SW480 (cell line): ENCODE results near the gene CMBL.
"Not testable (repeated sequence)": the region's sequence is repeated elsewhere in the genome, so short reads cannot be mapped to it uniquely, and the experiment has no call there.

Experiments used
- DNase-seq: peaks from one replicate; pipeline ENCODE4 v3.0.0-alpha.2; 2016; ENCODE audit warnings: low spot score

CMBL gene

DNA sequence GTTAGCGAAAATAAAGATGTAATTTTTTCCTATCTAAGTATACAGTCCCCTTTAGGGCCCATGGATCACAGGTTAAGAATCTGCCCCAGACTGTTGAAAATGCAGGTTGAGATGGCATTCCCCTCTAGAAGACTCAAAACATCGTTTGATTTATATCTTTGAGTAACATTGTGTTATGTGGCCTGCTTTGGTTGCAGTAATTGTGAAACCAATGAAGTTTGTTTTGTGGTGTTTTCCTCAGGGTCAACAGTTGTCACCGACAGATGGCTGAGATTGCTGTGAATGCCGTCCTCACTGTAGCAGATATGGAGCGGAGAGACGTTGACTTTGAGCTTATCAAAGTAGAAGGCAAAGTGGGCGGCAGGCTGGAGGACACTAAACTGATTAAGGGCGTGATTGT is 49.8 kb downstream of the CMBL start:
- DNase-seq = no peak

DNA sequence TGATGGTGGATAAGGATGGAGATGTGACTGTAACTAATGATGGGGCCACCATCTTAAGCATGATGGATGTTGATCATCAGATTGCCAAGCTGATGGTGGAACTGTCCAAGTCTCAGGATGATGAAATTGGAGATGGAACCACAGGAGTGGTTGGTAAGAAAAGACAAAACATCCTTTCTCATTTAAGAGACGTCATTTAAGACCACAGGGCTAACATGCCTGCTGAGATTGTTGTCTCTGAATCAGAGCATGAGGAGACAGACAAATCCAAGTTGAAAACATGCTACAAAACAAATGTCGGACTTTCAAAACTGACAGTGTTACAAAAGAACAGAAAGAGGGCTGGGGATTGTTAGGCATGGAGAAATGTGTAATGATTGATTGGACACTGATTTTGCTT is 53.0 kb downstream of the CMBL start:
- DNase-seq = no peak

DNA sequence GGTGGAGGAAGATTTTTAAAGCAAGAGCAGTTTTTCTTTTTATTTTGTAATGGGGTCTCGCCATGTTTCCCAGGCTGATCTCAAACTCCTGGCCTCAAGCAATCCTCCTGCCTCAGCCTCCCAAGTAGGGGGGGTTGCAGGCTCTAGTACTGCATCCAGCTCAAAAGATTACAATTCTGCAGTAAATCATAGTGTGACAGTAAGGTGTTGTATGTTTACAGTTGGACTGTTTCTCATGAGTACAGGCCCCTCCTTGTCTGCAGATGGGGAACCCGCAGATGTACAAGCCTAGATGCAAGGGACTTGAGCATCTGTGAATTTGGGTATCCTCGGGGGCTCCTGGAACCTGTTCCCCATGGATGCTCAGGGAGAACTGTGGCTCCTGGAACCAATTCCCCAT is 54.3 kb downstream of the CMBL start:
- no peak for DNase-seq

DNA sequence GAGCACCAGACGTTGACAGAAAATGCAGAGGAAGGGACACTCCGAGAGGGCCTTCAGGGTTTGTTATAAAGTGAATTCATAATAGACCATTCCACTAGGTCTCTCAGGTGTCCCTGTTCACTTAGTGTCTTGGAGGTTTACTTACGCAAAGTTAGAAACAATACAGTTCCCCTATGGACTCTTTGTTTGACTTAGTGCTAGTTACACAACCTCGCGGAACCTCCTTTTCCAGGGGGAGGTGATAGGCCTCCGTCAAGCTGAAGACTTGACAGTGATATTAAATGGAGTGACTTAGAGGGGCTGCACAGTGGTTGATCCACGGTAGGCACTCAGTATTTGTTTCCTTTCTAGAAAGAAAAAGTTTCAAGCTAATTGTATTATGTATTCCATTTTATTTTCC is 56.3 kb downstream of the CMBL start:
- no peak for DNase-seq

DNA sequence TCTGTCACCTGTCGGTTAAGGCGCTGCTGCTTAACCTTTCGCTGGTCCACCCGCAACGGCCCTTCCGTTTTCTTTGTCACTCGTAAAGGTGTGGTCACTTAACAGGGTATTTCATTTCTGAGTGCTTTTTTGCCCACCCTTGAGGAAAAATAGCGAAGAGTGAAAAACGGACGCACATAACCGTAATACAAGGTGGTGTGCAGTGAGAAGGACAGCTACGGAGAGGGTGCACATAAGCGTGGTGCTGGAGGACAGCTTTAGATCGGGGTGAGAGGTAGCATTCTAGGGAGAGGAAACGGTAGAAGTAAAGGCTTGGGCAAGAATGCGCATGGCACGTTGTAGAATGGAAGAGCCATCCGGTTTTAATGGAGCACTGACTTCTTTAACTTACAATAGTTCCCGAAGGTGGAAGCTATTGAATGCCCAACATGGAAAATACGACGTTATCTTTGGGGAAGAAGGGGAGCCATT is 56.9 kb downstream of the CMBL start:
- DNase-seq = peak; percentile 46

DNA sequence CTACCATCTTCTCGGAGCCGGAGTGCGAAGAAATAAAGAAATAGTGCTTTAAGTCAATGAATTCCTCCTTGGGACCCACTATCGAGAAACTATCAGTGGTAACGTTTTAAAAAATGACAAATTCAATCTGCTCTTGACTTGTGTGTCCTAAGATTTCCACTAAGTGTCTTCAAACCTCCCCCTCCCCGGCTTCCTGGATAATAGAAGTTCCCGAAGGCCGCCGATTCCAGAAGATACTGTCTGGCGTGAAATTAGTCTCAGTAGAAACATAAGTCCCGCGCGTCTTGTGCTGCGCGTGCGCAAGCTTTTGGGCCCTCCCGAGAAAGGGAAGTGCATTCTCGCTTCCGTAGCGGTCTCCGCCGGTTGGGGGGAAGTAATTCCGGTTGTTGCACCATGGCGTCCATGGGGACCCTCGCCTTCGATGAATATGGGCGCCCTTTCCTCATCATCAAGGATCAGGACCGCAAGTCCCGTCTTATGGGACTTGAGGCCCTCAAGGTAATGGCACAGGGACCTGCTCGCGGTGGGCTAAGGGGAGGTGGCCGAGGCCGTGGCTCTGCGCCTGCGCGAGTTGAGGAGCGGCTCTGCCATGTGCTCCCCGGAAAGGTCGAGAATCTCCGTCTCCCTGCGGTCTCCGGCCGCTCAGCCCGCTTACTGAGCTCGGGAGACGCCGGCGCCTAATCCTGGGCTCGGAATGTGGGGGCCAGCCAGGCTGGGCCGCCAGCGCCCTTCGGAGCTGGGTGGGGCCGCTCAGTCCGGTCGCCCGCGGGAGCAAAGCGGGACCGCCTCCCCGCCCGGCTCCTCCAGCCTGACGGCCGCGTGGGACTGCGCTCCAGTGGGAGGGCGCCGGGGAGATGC is 57.5 kb downstream of the CMBL start, which contains the start of gene CCT5:
Gene CCT5, plus strand, starts transcription at position 333 of the 858 bp plus-strand sequence. Its CDS starts 61 bp downstream, at position 394.
- DNase-seq = peak; percentile 100

DNA sequence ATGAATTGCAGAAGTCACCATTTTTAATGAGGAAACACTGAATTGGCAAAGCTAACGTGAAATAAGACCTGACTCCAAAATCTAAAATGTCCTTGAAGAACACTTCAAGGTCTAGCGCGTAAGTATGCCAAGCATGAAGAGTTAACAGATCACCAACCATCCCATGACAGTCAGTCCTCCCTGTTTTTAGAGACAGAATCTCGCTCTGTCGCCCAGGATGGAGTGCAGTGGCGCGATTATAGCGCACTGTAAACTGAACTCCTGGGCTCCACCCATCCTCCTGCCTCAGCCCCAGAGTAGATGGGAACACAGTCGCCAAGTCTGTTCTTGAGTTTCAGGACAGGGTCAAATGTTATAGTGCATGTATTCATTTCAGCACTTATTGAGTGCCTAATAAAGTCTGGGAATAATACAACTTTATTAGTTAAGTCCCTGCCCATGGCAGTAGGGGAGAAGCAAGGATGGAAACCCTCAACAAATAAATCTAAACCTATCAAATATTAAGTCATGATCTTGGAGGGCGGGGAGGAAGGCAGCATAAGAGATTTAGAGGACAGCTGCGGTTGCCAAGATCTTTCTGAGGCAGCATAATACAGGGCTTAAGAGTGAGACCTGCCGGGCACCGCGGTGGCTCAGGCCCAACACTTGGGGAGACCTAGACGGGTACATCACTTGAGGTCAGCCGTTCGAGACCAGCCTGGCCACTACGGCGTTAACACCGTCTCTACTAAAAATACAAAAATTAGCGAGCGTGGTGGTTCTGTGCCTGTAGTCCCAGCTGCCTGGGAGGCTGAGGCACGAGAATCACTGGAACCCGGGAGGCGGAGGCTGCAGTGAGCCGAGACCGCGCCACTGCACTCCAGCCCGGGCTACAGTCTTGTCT is 59.1 kb downstream of the CMBL start:
- DNase-seq = no peak

DNA sequence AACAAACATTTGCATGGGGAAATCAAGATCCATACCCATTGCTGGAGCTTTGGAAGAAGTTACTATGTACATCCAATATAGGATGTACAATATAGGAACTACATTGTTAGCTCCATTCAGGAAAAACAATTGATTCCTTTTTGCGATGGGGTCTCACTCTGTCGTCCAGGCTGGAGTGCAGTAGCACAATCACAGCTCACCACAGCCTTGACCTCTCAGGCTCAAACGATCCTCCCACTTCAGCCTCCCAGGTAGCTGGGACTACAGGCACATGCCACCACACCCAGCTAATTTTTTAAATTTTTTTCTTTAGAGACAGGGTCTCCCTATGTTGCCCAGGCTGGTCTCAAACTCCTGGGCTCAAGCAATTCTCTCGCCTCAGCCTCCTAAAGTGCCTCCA is 60.5 kb downstream of the CMBL start:
- not testable (repeated sequence) for DNase-seq

DNA sequence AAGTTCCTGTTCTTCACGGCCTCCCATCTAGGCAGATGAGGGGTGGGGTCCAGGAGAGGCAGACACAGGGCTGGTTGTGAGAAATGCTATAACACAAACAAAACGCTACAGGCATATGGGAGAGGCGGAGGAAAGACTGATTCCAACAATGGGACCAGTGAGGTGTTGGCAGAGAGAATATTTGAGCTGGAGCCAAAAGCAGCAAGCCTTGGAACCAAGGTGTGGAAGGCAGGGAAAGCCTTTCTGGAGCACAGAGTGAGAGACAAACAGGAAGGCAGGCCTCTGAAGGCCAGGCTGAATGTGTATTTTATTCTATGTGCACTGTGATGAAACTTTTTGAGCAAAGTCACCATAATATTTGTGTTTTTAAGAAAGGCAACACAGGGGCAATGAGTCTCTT is 60.9 kb downstream of the CMBL start:
- no peak for DNase-seq

DNA sequence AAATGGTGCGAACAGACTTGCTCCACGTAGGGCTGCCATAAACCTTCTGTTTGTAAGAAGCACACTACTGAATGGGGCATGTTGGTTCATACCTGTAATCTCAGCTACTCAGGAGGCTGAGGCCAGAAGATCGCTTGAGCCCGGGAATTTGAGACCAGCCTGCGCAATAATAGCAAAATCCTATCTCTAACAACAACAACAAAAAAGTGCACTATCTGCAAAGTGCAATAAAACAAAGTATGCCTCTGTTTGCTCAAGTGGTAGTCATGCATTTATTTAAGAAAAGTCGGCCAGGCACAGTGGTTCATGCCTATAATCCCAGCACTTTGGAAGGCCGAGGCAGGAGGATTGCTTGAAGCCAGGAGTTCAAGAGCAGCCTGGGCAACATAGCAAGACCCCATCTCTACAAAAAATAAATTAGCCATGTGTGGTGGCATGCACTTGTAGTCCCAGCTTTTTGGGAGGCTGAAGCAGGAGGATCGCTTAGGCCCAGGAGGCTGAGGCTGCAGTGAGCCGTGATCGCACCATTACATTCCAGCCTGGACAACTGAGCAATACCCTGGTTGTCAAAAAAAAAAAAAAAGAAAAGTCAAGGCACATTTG is 63.3 kb downstream of the CMBL start:
- no peak for DNase-seq

DNA sequence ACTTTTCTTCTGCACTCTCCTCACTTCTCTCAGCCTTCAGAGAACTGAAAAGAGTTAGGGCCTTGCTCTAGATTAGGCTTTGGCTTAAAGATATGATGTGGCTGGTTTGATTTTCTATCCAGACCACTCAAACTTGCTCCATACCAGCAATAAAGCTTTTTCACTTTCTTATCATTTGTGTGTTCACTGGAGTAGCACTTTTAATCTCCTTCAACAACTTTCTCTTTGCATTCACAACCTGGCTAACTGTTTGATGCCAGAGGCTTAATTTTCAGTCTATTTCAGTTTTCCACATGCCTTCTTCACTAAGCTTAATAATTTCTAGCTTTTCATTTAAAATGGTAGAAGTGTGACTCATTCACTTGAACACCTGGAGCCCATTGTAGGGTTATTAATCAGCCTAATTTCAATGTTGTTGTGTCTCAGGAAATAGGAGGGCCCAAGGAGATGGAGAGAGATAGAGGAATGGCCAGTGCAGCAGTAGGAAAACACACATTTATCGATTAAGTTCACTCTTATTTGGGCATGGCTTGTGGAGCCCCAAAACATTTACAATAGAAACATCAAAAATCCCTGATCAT is 64.0 kb downstream of the CMBL start:
- DNase-seq = no peak

DNA sequence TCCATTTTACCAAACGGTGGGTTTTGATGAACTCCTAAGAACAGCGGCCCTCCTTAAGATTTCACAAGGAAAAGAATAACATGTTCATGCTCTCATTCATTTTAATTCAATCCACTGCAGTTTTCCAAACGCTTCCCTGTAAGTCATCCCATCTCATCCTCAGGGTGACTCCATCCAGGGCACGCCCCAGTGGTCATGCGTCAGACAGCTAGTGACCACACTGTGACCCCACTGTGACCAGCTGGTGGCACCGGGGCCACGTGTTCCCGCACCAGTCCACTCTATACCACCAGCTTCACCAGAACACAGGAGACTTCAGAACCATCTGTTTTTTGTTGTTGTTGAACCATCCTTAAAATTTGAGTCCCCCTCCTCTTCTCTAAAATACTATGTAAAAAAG is 72.4 kb downstream of the CMBL start:
- DNase-seq = no peak

DNA sequence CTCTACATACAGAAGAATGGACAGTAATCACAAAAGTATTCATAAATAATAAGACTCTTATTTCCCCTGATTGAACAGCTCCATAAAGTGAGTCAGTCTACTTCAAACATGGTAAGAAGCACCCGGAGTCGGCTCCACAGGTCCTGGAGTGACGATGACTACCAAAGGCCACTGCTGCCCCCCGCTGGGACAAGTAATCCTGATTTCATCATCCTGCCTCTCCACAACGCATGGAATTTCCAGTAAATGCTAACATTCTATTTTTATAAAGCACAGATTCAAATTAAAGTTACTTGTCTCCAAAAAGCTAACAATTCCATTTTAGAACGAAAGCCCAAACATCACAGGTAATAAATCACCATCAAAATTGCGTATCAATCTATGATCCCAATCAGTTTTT is 74.2 kb downstream of the CMBL start:
- DNase-seq = peak; percentile 42

DNA sequence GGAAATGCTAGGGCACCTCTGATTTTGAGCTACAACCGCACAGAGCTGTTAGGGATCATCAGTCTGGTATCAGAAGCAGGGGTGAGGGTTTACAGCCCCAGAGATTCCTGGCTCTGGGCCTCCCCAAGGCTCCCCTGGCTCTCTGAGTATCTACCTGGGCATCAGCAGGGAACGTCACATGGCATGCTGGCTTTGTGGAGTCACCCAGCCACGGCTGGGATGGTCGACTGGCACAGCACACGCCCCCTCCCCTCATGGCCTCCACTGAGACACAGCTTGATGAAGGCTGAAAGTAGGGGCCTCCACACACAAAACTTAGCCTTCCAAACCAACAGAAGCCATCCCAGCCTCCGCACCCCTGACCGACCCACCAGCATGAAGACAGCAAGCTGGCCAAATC is 74.7 kb downstream of the CMBL start:
- no peak for DNase-seq

DNA sequence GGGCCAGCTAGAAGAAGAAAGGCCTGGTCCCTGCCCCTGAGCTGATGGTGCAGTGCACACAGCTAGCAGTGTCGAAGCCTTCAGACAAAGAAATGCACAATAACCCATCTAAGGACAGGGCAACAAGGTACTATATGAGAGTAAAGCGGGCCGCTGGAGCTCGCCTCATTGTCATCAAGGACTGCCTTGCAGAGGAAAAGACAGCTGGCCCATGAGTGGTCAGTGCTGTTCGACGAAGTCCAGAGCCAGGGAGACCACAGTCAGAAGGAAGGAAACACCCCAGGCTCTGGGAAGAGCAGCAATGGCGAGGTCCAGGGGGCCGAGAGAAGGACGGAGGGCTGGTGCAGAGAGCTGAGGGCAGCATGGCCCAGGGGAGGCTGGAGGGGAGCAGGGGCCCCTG is 75.3 kb downstream of the CMBL start:
- no peak for DNase-seq

DNA sequence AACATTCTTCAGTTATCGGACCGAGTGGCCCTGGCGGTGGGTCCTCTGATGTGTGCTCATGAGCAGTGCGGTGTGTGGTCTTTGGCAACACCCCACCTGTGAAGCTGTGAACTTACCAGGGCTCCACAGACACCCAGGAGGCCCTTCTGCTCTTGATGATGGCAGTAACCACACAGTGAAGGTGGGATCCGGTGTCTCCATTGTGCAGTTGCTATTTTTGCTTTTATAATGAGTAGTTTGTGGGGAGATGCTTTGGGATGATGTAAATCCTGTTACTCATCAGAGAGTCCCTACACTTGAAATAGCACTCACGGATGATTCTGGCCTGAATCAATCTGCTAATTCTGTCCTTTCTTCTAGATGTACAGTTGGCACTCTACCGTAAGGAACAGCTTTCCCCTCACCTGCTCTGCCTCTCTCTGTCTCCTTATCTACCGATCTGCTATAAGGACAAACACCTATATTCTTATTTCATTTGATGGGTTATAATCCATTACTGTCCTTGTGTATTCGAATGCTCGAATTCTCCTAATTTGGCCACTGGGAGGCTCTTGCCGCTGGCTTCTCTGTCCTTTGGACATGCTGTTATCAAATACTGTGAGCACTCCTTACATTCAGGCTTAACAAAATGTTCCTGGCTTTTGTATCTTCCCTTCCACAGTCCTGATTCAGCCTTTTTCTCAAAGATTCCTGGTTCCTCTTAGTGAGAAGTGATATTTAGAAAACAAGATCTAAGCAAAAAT is 78.2 kb downstream of the CMBL start:
- DNase-seq = no peak

DNA sequence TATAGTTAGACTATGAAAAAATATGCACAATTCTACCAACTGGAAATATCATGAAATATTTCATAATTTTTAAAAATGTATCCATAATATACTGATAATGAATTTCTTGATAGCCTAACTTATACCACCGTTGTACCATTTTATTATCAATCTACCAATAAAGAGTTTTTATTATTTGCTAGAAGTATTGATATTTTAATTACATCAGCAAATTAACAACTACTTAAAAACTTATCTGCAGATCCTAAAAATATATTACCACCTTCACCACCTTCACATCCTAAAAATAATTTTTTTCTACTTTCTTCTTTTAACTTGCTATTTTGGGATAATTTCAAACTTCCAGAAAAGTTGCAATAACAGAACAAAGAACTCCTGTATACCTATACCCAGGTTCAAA is 79.4 kb downstream of the CMBL start:
- DNase-seq = no peak
